ENCODE results near the gene ANAPC2. TPM values are rescaled to one million over a fixed set of nuclear protein-coding genes. Genes with fewer than 3 reads are reported as not detected.

ANAPC2 gene, protein sequence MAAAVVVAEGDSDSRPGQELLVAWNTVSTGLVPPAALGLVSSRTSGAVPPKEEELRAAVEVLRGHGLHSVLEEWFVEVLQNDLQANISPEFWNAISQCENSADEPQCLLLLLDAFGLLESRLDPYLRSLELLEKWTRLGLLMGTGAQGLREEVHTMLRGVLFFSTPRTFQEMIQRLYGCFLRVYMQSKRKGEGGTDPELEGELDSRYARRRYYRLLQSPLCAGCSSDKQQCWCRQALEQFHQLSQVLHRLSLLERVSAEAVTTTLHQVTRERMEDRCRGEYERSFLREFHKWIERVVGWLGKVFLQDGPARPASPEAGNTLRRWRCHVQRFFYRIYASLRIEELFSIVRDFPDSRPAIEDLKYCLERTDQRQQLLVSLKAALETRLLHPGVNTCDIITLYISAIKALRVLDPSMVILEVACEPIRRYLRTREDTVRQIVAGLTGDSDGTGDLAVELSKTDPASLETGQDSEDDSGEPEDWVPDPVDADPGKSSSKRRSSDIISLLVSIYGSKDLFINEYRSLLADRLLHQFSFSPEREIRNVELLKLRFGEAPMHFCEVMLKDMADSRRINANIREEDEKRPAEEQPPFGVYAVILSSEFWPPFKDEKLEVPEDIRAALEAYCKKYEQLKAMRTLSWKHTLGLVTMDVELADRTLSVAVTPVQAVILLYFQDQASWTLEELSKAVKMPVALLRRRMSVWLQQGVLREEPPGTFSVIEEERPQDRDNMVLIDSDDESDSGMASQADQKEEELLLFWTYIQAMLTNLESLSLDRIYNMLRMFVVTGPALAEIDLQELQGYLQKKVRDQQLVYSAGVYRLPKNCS
- total RNA-seq, result 30.1 and 37.6 TPM in 2 replicates

GRCh38 chr9:137188490-137189296 is at the start of gene ANAPC2, which contains the start of gene SSNA1:
ANAPC2 (minus strand) TSS chr9:137188560; CDS start chr9:137188532, 28 bp downstream.
SSNA1 (plus strand) TSS chr9:137188676; CDS start chr9:137188727, 51 bp downstream.

DNA sequence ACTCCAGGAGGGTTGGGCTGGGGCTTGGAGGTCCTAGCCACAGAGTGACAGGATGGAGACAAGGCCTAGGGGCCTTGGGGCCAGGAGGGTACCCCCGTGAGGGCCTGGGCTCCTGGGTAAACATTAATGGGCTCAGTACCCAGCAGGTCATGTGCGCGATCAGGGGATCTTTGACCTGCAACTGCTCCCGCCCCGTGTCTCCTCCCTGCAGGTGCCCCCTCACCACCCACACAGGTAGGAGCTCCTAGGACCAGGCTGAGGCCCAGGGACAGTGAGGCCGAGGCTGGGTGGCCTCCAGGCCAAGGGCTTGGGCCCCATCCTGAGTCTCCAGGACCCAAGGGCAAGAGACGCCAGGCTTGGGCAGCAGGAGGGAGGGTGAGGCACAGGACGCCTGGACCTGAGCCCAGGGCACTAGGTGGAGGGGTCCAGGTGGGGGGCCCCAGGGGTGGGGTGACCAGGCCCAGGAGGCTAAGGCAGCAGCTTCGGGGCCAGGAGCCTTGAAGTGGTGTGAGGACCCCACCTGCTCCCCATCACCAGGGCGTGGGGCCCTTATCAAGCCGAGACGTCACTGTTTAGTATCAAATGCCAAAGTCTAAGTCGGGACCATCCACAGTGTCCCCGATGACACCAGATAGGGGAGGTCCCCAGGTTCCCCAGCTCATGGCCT is 42.5 kb upstream of the ANAPC2 start, which contains the start of gene SLC34A3:
Gene SLC34A3, plus strand, starts transcription at position 197 of the 667 bp plus-strand sequence. CDS start 802 bp downstream, outside the sequence.

DNA sequence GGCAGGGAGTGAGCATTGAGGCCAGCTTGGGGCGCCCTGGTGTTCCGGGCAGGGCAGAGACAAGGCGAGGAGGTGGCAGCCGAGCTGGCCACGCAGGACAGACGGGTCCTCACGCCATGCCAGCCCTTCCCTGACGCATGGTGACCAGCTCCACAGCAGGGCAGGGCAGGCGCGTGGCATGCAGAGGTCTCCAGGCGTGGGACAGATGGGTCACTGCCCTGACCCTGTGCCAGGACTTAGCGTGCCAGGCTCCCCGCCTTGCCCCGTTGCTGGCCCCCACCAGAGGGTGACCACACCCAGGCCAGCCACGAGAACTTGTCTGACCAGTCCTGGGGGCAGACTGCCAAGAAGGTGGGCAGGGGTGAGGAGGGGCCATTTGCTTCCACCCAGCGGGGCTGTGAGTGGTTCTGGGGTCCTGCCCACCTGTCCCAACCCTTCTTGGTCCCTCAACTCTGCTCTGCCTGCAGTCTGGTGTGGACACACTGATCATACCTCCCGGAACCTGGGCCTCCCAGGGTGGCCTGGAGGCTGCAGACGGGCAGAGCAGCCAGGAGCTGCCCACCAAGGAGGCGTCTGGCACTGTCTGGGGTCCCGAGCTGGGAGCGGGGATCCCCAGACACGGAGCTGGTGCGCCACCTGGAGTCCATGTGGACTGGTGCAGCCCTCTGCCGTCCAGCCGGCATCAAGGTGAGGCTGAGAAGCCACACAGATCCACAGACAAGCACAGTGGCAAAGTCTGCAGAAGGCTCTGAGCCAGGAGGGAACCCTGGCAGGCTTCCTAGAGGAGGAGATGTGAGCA is 38.9 kb upstream of the ANAPC2 start, which contains the start of gene RNF224:
Gene RNF224, plus strand, starts transcription at position 449 of the 799 bp plus-strand sequence. CDS start 834 bp downstream, outside the sequence.

DNA sequence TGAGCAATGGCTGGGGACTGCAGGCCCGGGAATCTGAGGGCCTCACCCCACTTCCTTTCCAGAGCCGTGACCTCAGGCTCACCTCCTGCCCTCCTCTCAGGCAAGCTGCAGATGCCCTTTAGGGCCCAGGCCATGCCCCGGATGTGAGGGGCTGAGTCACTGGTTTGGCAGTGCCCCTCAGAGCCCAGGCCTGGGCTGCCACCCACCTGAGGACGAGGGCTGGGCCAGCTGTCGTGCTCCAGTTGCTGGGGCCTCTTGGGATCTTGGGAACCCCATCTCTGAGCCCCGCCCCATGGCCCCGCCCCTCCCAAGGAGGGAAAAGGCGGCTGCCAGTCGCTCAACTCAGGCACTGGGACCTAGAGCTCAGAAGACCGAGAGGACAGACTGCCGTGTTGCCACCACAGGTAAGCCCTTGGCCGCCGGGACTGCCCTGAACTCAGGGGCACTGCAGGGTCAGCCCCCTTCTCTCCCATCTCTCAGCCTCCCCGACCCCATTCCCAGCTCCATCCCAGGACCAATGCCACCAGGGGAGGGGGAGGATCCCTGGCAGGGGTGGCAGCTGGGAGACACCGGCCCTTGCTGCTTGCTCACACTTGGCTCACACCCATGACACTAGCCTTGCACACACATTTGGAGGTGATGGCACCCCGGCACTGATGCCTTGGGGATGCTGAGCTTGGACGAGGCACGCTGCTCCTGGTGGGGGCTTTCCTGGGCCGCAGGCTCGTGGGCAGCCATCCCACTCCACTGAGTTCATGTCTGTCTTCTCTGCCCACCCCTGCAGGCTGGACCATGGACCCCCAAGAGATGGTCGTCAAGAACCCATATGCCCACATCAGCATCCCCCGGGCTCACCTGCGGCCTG is 36.7 kb upstream of the ANAPC2 start, which contains the start of gene CYSRT1:
Gene CYSRT1, plus strand, starts transcription at position 345 of the 865 bp plus-strand sequence. Its CDS starts 448 bp downstream, at position 793.

DNA sequence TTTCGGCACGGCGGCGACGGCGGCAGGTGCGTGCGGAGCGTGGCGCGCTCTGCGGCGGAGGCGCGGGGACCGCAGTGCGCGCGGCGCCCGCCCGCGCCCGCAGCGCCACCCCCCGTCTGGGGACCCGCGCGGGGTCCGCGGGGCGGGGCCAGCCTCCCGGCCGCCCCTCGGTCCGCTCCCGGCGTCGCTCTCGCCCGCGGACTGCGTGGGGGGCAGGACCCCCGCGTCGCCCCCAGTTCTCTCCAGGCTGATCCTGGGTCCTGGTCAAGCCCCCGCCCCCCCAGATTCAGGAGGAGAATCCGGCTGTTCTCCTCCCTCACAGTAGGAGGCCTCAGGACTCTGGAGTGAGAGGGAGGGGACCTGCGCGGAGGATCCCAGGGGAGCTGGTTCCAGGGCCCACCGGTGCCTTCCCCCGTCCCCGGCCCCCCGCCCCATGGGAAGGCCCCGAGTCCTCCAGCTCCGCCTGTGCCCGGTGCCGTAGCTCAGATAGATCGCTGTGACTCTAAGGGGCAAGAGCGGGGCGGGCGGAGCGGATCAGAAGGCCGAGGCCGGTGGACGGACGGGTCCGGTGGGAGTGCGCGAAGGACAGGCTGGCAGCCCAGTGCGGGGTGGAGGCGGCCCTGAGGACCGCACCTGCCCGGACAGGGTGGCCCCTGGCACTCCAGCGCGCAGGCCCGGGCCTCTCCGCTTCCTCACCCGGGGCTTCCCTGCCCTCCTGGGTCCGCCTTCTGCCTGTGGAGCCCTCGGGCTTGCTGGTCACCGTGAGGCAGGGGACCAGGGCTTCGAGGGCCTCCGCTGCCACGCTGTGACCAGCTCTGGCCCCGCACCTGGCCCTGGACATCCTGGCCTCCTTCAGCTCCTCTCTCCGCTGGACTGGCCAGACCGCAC is 34.1 kb upstream of the ANAPC2 start, which contains the start of gene RNF208:
Gene RNF208, minus strand, starts transcription at position 51 of the 888 bp plus-strand sequence. CDS start 1,028 bp downstream, outside the sequence.

GRCh38 chr9:137205126-137206069 is 17.0 kb upstream of the ANAPC2 start, which contains the start of the genes NDOR1 and TMEM203:
NDOR1 (plus strand) TSS chr9:137205700; CDS start chr9:137205778, 78 bp downstream.
TMEM203 (minus strand) TSS chr9:137205648; CDS start chr9:137205414, 234 bp downstream.

GRCh38 chr9:137200311-137201204 is 12.2 kb upstream of the ANAPC2 start, which contains the start of gene TPRN:
TPRN (minus strand) TSS chr9:137200741; CDS start chr9:137200711, 30 bp downstream.

GRCh38 chr9:137169896-137170358 is 18.4 kb downstream of the ANAPC2 start, which contains the start of gene LRRC26:
LRRC26 (minus strand) TSS chr9:137170051; CDS start chr9:137169943, 108 bp downstream.

DNA sequence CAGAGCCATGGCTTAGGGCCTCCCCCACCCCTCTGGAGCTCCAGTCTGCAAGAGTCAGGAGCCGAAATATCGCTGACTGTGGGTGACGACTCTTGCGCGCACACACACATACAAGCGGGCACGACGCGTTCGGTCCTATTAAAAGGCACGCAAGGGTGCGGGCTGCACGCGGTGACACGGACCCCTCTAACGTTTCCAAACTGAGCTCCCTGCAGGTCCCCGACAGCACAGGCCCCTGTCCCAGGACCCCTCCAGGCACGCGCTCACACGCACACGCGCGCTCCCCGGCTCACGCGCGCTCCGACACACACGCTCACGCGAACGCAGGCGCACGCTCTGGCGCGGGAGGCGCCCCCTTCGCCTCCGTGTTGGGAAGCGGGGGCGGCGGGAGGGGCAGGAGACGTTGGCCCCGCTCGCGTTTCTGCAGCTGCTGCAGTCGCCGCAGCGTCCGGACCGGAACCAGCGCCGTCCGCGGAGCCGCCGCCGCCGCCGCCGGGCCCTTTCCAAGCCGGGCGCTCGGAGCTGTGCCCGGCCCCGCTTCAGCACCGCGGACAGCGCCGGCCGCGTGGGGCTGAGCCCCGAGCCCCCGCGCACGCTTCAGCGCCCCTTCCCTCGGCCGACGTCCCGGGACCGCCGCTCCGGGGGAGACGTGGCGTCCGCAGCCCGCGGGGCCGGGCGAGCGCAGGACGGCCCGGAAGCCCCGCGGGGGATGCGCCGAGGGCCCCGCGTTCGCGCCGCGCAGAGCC is 49.5 kb downstream of the ANAPC2 start, which contains the start of gene GRIN1:
Gene GRIN1, plus strand, starts transcription at position 433 of the 746 bp plus-strand sequence. CDS start 333 bp downstream, outside the sequence.

Small RNA genes lying within 50 kb of the gene (small RNA-seq; reads per million reads assigned to genes)
- gene MIR3621, result not detected

Other genes starting within 250 kb of the ANAPC2 start
- 180 and 181 TPM in 2 replicates for gene FBXW5, start 243.8 kb downstream of the ANAPC2 start, total RNA-seq
- 0.33 and 0.76 TPM in 2 replicates for gene C8G, start 243.3 kb downstream of the ANAPC2 start, total RNA-seq
- gene LCN12, start 236.3 kb downstream of the ANAPC2 start, total RNA-seq, result 0.29 TPM in 1 of 2 replicates, not detected in the other
- not detected in 2 replicates for gene PTGDS, start 211.1 kb downstream of the ANAPC2 start, total RNA-seq
- gene LCNL1, start 205.6 kb downstream of the ANAPC2 start, total RNA-seq, result not detected in 2 replicates
- gene PAXX, start 196.1 kb downstream of the ANAPC2 start, total RNA-seq, result 14.6 and 19.6 TPM in 2 replicates
- gene CLIC3, start 192.0 kb downstream of the ANAPC2 start, total RNA-seq, result 0.29 and 0.33 TPM in 2 replicates
- gene ABCA2, start 160.3 kb downstream of the ANAPC2 start, total RNA-seq, result 12.4 and 18.6 TPM in 2 replicates
- gene FUT7, start 156.5 kb downstream of the ANAPC2 start, total RNA-seq, result not detected in 2 replicates
- 52.6 and 64.7 TPM in 2 replicates for gene NPDC1, start 142.4 kb downstream of the ANAPC2 start, total RNA-seq
- not detected in 2 replicates for gene ENTPD2, start 134.5 kb downstream of the ANAPC2 start, total RNA-seq
- gene SAPCD2, start 118.0 kb downstream of the ANAPC2 start, total RNA-seq, result 11.1 and 14.7 TPM in 2 replicates
- 19.9 and 21.5 TPM in 2 replicates for gene UAP1L1, start 111.0 kb downstream of the ANAPC2 start, total RNA-seq
- 65.8 and 69.2 TPM in 2 replicates for gene MAN1B1, start 101.6 kb downstream of the ANAPC2 start, total RNA-seq
- 70.4 and 103 TPM in 2 replicates for gene DPP7, start 73.8 kb downstream of the ANAPC2 start, total RNA-seq
- 0.10 TPM in 1 of 2 replicates, not detected in the other for gene GRIN1, start 49.4 kb downstream of the ANAPC2 start, total RNA-seq
- not detected in 2 replicates for gene LRRC26, start 18.5 kb downstream of the ANAPC2 start, total RNA-seq
- gene TMEM210, start 16.5 kb downstream of the ANAPC2 start, total RNA-seq, result not detected in 2 replicates
- gene SSNA1, start 116 bp upstream of the ANAPC2 start, total RNA-seq, result 102 and 108 TPM in 2 replicates
- gene TPRN, start 12.2 kb upstream of the ANAPC2 start, total RNA-seq, result 9.9 and 10.8 TPM in 2 replicates
- gene TMEM203, start 17.1 kb upstream of the ANAPC2 start, total RNA-seq, result 27.1 and 28.9 TPM in 2 replicates
- gene NDOR1, start 17.1 kb upstream of the ANAPC2 start, total RNA-seq, result 8.3 and 8.8 TPM in 2 replicates
- gene RNF208, start 33.7 kb upstream of the ANAPC2 start, total RNA-seq, result 0.19 and 0.65 TPM in 2 replicates
- 0.65 and 0.67 TPM in 2 replicates for gene CYSRT1, start 36.6 kb upstream of the ANAPC2 start, total RNA-seq
- under 0.01 and 0.19 TPM in 2 replicates for gene RNF224, start 38.9 kb upstream of the ANAPC2 start, total RNA-seq
- gene SLC34A3, start 42.3 kb upstream of the ANAPC2 start, total RNA-seq, result not detected in 2 replicates
- gene TUBB4B, start 52.7 kb upstream of the ANAPC2 start, total RNA-seq, result 199 and 241 TPM in 2 replicates
- gene STPG3, start 62.7 kb upstream of the ANAPC2 start, total RNA-seq, result not detected in 2 replicates
- 73.9 and 77.1 TPM in 2 replicates for gene NELFB, start 66.8 kb upstream of the ANAPC2 start, total RNA-seq
- 58.3 and 77.4 TPM in 2 replicates for gene TOR4A, start 89.2 kb upstream of the ANAPC2 start, total RNA-seq
- gene NRARP, start 113.7 kb upstream of the ANAPC2 start, total RNA-seq, result 46.7 and 64.3 TPM in 2 replicates
- gene EXD3, start 234.6 kb upstream of the ANAPC2 start, total RNA-seq, result 18.1 and 29.1 TPM in 2 replicates
- 1.9 and 2.0 TPM in 2 replicates for gene NOXA1, start 234.8 kb upstream of the ANAPC2 start, total RNA-seq